ENCODE results near the gene AOC3.

AOC3 gene

GRCh38 chr17:42900460-42901331 lies 49.7 kb downstream of the AOC3 start, which contains the start of gene G6PC1:
G6PC1 (plus strand) TSS chr17:42900799; CDS start chr17:42900877, 78 bp downstream.
- Histone ChIP-seq H3K9ac (ENCODE audit: low read depth, low read length) (no peak within 1 kb of the TSS), H3K27ac (ENCODE audit: low read length) (no peak within 1 kb of the TSS), H3K4me1 (ENCODE audit: insufficient read depth, low read length) (no peaks in the 10 kb centered on the region), H3K27me3 (ENCODE audit: insufficient read depth, low read length) (no peaks in the 10 kb centered on the region), H3K4me3 (ENCODE audit: low read length) (no peak within 1 kb of the TSS), H3K9me3 (ENCODE audit: insufficient read depth, low read depth, low read length) (no peaks in the 10 kb centered on the region), H3K36me3 (ENCODE audit: insufficient read depth, low read depth, low read length) (no peaks in the 10 kb centered on the region)

GRCh38 chr17:42901535-42902229 lies 50.7 kb downstream of the AOC3 start:
- Histone ChIP-seq H3K27me3 (ENCODE audit: insufficient read depth, low read length) (no peaks in the 10 kb centered on the region), H3K4me3 (ENCODE audit: low read length) (no peak overlapping the region), H3K4me1 (ENCODE audit: insufficient read depth, low read length) (no peaks in the 10 kb centered on the region), H3K36me3 (ENCODE audit: insufficient read depth, low read depth, low read length) (no peaks in the 10 kb centered on the region), H3K9me3 (ENCODE audit: insufficient read depth, low read depth, low read length) (no peaks in the 10 kb centered on the region), H3K27ac (ENCODE audit: low read length) (no peak overlapping the region), H3K9ac (ENCODE audit: low read depth, low read length) (no peak overlapping the region)

GRCh38 chr17:42904110-42904469 lies 53.1 kb downstream of the AOC3 start:
- no peaks in the 10 kb centered on the region for H3K27me3 ChIP-seq (ENCODE audit: insufficient read depth, low read length)
- H3K27ac ChIP-seq (ENCODE audit: low read length): no peak overlapping the region
- H3K9me3 ChIP-seq (ENCODE audit: insufficient read depth, low read depth, low read length): no peaks in the 10 kb centered on the region
- no peak overlapping the region for H3K4me3 ChIP-seq (ENCODE audit: low read length)
- H3K4me1 ChIP-seq (ENCODE audit: insufficient read depth, low read length): no peaks in the 10 kb centered on the region
- no peak overlapping the region for H3K9ac ChIP-seq (ENCODE audit: low read depth, low read length)
- H3K36me3 ChIP-seq (ENCODE audit: insufficient read depth, low read depth, low read length): no peaks in the 10 kb centered on the region

GRCh38 chr17:42906772-42907446 lies 55.9 kb downstream of the AOC3 start:
- Histone ChIP-seq H3K9me3 (ENCODE audit: insufficient read depth, low read depth, low read length) (no peaks in the 10 kb centered on the region), H3K9ac (ENCODE audit: low read depth, low read length) (no peak overlapping the region), H3K27me3 (ENCODE audit: insufficient read depth, low read length) (no peaks in the 10 kb centered on the region), H3K27ac (ENCODE audit: low read length) (no peak overlapping the region), H3K4me3 (ENCODE audit: low read length) (no peak overlapping the region), H3K36me3 (ENCODE audit: insufficient read depth, low read depth, low read length) (no peaks in the 10 kb centered on the region), H3K4me1 (ENCODE audit: insufficient read depth, low read length) (no peaks in the 10 kb centered on the region)
